Thyroid gland (tissue), 4 donors: ENCODE measurements around the gene MPZL1.

Experiments
- POLR2A ChIP-seq, 2 donors: fragments of 450-650 bp; IDR thresholded peaks; one replicate each; pipeline ENCODE4 v1.6.1; 2017; ENCODE audit warnings: antibody characterized with exemption in 2 of 2, mild to moderate bottlenecking in 2 of 2, moderate library complexity in 1 of 2
- TF ChIP-seq, protein P1 (sequence below), 6 experiments: fragments of 200-600 bp in 3 of 6; fragments of 450-650 bp in 3 of 6; sonication (generic) in 3 of 6; IDR thresholded peaks; one replicate each; pipeline ENCODE4 v1.5.1; 2016 to 2019; ENCODE audit warnings: antibody characterized with exemption in 6 of 6, mild to moderate bottlenecking in 2 of 6, inconsistent platforms in 1 of 6, moderate library complexity in 1 of 6

DNA sequence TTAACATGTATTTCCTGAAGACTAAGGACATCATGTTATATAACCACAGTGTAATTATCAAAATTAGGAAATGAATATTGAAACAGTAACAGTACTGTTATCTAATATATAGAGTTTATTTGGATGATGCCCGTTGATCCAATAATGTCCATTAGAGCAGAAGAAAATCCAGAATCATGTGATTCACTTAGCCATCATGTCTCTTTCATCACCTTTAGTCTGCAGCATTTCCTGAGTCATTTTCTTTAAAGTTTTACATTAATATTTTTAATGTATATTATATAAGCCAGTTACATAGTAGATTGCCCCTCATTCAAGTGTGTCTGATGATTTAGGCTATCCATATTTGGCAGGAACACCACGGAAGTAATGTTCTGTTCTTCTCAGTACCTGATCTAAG is 28.9 kb downstream of the MPZL1 start:
- TF ChIP-seq, protein P1, sequence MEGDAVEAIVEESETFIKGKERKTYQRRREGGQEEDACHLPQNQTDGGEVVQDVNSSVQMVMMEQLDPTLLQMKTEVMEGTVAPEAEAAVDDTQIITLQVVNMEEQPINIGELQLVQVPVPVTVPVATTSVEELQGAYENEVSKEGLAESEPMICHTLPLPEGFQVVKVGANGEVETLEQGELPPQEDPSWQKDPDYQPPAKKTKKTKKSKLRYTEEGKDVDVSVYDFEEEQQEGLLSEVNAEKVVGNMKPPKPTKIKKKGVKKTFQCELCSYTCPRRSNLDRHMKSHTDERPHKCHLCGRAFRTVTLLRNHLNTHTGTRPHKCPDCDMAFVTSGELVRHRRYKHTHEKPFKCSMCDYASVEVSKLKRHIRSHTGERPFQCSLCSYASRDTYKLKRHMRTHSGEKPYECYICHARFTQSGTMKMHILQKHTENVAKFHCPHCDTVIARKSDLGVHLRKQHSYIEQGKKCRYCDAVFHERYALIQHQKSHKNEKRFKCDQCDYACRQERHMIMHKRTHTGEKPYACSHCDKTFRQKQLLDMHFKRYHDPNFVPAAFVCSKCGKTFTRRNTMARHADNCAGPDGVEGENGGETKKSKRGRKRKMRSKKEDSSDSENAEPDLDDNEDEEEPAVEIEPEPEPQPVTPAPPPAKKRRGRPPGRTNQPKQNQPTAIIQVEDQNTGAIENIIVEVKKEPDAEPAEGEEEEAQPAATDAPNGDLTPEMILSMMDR (IDR thresholded peaks at IDR 0.05), result no peak
- no peak for TF ChIP-seq POLR2A (IDR thresholded peaks at IDR 0.05)
